ENCODE results near the gene MKS1.

The MKS1 gene

DNA sequence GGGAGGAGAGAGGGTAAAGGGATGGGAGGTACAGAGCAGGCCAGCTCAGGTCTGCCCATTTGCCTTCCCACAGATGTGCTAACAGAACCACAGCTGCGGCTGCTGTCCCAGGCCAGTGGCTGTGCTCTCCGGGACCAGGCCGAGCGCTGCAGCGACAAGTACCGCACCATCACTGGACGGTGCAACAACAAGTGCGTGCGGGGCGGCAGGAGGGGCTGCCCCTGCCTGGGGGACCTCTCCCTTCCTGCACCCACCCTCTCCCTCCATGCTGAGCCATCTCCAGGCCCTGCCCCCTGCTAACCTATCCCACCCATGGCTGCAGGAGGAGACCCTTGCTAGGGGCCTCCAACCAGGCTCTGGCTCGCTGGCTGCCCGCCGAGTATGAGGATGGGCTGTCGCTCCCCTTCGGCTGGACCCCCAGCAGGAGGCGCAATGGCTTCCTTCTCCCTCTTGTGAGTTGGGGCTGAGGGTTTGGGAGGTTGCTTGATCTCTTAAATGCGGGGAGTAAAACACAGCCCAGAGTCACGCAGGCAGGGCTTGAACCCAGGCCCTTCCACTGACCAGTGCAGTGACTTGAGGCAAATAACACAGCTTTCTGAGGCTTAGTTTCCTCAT, 25.3 kb downstream of the MKS1 start:
- H3K4me1 ChIP-seq (ENCODE audit: insufficient read depth, low read length, poor library complexity, severe bottlenecking): no peaks in the 10 kb centered on the region
- TF ChIP-seq, protein P1, sequence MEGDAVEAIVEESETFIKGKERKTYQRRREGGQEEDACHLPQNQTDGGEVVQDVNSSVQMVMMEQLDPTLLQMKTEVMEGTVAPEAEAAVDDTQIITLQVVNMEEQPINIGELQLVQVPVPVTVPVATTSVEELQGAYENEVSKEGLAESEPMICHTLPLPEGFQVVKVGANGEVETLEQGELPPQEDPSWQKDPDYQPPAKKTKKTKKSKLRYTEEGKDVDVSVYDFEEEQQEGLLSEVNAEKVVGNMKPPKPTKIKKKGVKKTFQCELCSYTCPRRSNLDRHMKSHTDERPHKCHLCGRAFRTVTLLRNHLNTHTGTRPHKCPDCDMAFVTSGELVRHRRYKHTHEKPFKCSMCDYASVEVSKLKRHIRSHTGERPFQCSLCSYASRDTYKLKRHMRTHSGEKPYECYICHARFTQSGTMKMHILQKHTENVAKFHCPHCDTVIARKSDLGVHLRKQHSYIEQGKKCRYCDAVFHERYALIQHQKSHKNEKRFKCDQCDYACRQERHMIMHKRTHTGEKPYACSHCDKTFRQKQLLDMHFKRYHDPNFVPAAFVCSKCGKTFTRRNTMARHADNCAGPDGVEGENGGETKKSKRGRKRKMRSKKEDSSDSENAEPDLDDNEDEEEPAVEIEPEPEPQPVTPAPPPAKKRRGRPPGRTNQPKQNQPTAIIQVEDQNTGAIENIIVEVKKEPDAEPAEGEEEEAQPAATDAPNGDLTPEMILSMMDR (conservative IDR thresholded peaks at IDR 0.05; ENCODE audit: low read length): peak; percentile 32; the same call in 1 of the 2 replicates
- no peak for TF ChIP-seq EZH2phosphoT487 (IDR thresholded peaks at IDR 0.05; ENCODE audit: borderline replicate concordance)

DNA sequence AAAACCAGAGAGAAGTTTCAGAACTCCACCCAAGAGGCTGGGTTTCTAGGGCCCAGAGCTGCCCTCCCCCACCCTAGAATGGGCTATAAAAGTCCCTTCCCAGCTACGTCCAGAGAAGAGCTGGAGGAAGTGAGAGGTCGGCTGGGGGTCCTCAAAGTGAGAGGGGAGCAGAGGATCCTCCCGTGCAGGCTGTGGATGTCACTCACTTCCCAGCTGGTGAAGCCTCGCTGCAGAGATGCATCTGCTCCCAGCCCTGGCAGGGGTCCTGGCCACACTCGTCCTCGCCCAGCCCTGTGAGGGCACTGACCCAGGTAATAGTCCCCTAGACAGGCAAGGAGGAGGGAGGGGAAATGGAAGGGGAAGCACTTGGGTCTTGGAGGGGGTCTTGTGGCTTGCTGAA, 26.4 kb downstream of the MKS1 start, which contains the start of gene EPX:
Gene EPX, plus strand, starts transcription at position 115 of the 400 bp plus-strand sequence. Its CDS starts 121 bp downstream, at position 236.
- H3F3A ChIP-seq (ENCODE audit: low read depth): no peaks in the 10 kb centered on the region
- TF ChIP-seq, protein P1 (conservative IDR thresholded peaks at IDR 0.05; ENCODE audit: low read length): no peak
- no peak for TF ChIP-seq EZH2phosphoT487 (IDR thresholded peaks at IDR 0.05; ENCODE audit: borderline replicate concordance)
- H3K79me2 ChIP-seq (ENCODE audit: insufficient read depth, low read length): no peaks in the 10 kb centered on the region
- no peaks in the 10 kb centered on the region for H4K20me1 ChIP-seq (ENCODE audit: insufficient read depth, low read length, poor library complexity, severe bottlenecking)
- no peaks in the 10 kb centered on the region for H3K4me1 ChIP-seq (ENCODE audit: insufficient read depth, low read length, poor library complexity, severe bottlenecking)
- no peak within 1 kb of the TSS for H3K4me2 ChIP-seq (ENCODE audit: low read depth, low read length, poor library complexity, severe bottlenecking)
- H3K36me3 ChIP-seq (ENCODE audit: insufficient read depth, low read length): no peaks in the 10 kb centered on the region
- no peaks in the 10 kb centered on the region for H3K27me3 ChIP-seq (ENCODE audit: insufficient read depth, low read length, poor library complexity, severe bottlenecking)
- H3K4me3 ChIP-seq (ENCODE audit: low read length, poor library complexity, severe bottlenecking): no peak within 1 kb of the TSS
- no peaks in the 10 kb centered on the region for H3K9me2 ChIP-seq (replicated peaks; ENCODE audit: low read depth, low read length)
- no peak within 1 kb of the TSS for H3K9ac ChIP-seq (ENCODE audit: low read depth, low read length, poor library complexity, severe bottlenecking)
- H3K9me3 ChIP-seq (ENCODE audit: insufficient read depth, low read depth, low read length): no peaks in the 10 kb centered on the region
- no peak within 1 kb of the TSS for H2AFZ ChIP-seq (ENCODE audit: low read length)

More for the DNA sequence above, 25.3 kb downstream of the MKS1 start:
- Histone ChIP-seq H4K20me1 (ENCODE audit: insufficient read depth, low read length, poor library complexity, severe bottlenecking) (no peaks in the 10 kb centered on the region), H3K79me2 (ENCODE audit: insufficient read depth, low read length) (no peaks in the 10 kb centered on the region), H3F3A (ENCODE audit: low read depth) (no peaks in the 10 kb centered on the region), H3K36me3 (ENCODE audit: insufficient read depth, low read length) (no peaks in the 10 kb centered on the region), H3K4me3 (ENCODE audit: low read length, poor library complexity, severe bottlenecking) (no peak overlapping the region), H3K27me3 (ENCODE audit: insufficient read depth, low read length, poor library complexity, severe bottlenecking) (no peaks in the 10 kb centered on the region), H3K9me3 (ENCODE audit: insufficient read depth, low read depth, low read length) (no peaks in the 10 kb centered on the region), H3K9me2 (replicated peaks; ENCODE audit: low read depth, low read length) (no peaks in the 10 kb centered on the region), H3K9ac (ENCODE audit: low read depth, low read length, poor library complexity, severe bottlenecking) (no peak overlapping the region), H3K4me2 (ENCODE audit: low read depth, low read length, poor library complexity, severe bottlenecking) (no peak overlapping the region), H2AFZ (ENCODE audit: low read length) (no peak overlapping the region)

DNA sequence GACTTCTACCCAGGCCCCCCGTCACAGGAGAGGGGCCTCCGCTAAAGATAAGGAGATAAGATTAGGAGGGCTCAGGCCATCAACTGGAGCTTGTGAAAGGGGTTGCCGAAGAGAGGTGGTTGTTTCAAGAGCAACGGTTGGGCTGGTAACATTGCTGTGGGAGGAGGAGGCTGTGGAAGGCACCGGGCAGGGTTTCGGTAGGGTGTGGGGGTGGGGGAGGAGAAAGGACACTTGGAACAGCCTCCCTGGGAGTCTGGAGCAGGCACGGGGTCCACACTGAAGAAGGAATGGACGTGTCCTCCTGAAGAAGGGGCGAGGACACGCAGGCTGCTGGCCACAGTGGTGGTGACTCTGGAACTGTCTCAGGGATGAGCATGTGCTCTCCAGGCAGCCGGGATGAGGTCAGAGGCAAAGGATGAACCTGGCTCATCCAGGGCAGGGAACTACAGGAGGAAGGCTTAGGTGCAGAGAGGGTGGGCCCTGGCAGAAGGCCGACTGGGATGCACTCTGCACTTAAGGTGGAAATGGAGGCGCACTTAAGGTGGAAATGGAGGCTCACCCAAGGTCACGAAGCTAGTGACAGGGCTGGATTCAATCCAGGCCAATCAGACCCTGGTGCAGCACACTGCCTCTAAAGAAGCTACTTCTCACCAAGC, 27.7 kb downstream of the MKS1 start:
- H3K9me2 ChIP-seq (replicated peaks; ENCODE audit: low read depth, low read length): no peaks in the 10 kb centered on the region
- H3K4me3 ChIP-seq (ENCODE audit: low read length, poor library complexity, severe bottlenecking): no peak overlapping the region
- H2AFZ ChIP-seq (ENCODE audit: low read length): no peak overlapping the region
- no peak for TF ChIP-seq EZH2phosphoT487 (IDR thresholded peaks at IDR 0.05; ENCODE audit: borderline replicate concordance)
- TF ChIP-seq, protein P1 (conservative IDR thresholded peaks at IDR 0.05; ENCODE audit: low read length): no peak
- H3K4me2 ChIP-seq (ENCODE audit: low read depth, low read length, poor library complexity, severe bottlenecking): no peak overlapping the region
- H4K20me1 ChIP-seq (ENCODE audit: insufficient read depth, low read length, poor library complexity, severe bottlenecking): no peaks in the 10 kb centered on the region
- no peaks in the 10 kb centered on the region for H3K27me3 ChIP-seq (ENCODE audit: insufficient read depth, low read length, poor library complexity, severe bottlenecking)
- no peaks in the 10 kb centered on the region for H3K4me1 ChIP-seq (ENCODE audit: insufficient read depth, low read length, poor library complexity, severe bottlenecking)
- H3K79me2 ChIP-seq (ENCODE audit: insufficient read depth, low read length): no peaks in the 10 kb centered on the region
- H3F3A ChIP-seq (ENCODE audit: low read depth): no peaks in the 10 kb centered on the region
- H3K36me3 ChIP-seq (ENCODE audit: insufficient read depth, low read length): no peaks in the 10 kb centered on the region
- H3K9me3 ChIP-seq (ENCODE audit: insufficient read depth, low read depth, low read length): no peaks in the 10 kb centered on the region
- no peak overlapping the region for H3K9ac ChIP-seq (ENCODE audit: low read depth, low read length, poor library complexity, severe bottlenecking)
